ENCODE measurements around the gene KIRREL1.

The KIRREL1 gene

DNA sequence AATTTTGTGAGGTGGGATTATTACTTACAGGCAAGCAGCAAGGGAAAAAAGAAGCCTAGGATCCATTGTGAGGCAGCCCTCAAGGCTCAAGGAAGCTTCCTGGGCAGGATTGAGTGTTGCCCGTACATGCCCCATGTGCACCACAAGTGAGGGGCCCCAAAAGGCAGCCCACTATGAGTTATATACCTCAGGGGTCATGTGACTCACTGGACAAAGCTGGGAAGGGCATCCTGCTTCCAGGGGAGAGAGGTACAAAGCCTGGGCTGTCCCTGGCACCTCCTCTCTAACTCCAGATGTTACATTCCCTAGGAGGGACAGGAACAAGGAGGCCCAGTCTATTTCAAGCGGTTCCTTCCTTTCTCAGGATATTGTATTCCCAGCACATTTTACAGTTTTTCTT lies 153.3 kb downstream of the KIRREL1 start:
- DNase-seq (ENCODE audit: low read depth in 2 of 2): no peak

DNA sequence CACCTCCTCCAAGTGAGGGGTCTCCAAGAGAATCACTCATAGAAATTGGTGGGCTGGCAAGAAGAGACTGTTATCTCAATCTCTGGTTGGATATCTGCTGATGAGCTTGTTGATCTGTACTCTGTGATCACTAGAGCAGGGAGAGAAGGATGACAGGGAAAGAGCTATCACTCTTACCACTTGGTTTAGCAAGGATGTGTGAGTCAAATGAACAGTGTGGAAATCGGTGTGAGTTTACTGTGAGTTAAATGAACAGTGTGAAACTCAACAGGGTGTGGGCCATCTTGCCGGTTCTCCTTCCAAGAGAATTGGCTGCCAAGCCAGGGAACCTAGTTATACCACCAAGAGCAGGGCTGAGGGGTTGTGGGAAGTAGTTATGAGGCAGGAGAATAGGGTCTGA lies 154.0 kb downstream of the KIRREL1 start:
- no peak for DNase-seq (ENCODE audit: low read depth in 2 of 2)

DNA sequence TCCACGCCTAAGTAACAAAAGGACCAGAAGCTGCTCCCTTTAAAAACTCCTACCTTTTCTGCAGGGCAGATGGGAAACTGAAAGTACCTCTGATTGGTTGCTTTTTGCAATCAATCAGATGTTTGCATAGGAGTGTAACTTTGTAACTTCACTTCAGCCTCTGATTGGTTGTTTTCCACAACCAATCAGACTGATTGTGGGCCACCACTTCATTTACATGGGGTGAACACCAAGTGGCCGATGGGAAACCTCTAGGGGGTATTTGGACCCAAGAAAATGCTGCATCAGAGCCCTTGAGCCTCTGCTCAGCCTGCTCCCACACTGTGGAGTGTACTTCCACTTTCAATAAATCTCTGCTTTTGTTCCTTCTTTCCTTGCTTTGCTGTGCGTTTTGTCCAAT lies 154.4 kb downstream of the KIRREL1 start:
- no peak for DNase-seq (ENCODE audit: low read depth in 2 of 2)

DNA sequence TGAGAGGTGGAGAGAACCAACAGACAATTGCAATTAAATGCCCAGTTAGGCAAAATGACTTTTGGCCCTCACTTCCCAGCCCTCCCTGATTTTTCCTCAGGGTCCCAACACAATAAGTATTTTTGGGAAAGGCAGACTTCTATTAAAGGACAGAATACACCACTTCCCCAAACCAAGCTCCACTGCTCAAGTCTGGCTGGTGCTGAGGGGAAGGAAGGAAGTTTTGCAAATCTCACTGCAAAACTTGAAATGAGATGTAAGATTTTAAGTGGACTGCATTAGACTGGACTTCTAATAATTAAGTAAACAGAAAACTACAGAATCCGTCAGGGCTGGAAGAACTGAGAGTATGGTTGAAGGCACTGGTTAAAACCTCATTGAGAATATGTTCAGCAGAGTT lies 155.0 kb downstream of the KIRREL1 start:
- no peak for DNase-seq (ENCODE audit: low read depth in 2 of 2)

DNA sequence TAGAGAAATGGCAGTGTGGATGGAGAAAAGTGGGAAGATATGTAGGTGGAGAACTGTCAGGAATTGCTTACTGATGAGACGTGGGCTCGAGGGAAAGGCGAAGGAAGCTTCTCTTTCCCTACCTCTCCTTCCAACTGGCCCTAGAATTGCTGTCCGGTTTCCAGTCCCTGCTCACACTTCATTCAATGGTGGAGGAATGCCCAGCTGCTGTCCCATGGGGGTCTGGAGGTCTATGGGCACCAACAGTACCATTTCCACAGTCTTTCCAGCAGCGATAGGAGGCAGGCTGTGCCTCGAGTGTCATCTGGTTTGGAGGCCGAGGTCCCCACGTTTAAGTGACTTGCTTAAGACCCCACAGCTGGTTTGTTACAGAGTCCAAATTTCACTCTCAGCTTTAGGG lies 155.7 kb downstream of the KIRREL1 start:
- no peak for DNase-seq (ENCODE audit: low read depth in 2 of 2)
